DND-41 (cell line): ENCODE measurements around the gene GPATCH8.

ENCODE experiments used
- CTCF ChIP-seq: IDR thresholded peaks from 2 replicates; pipeline ENCODE4 v1.5.1; 2012; ENCODE audit warnings: borderline replicate concordance, low read length, moderate library complexity, mild to moderate bottlenecking; ENCODE audit not compliant: poor library complexity, severe bottlenecking; ENCODE audit errors: extremely low read depth
- EZH2 ChIP-seq: IDR thresholded peaks from 3 replicates; pipeline ENCODE4 v1.6.1; 2012; ENCODE audit warnings: borderline replicate concordance, low read depth, mild to moderate bottlenecking, moderate library complexity, low read length, inconsistent platforms; ENCODE audit not compliant: severe bottlenecking

DNA sequence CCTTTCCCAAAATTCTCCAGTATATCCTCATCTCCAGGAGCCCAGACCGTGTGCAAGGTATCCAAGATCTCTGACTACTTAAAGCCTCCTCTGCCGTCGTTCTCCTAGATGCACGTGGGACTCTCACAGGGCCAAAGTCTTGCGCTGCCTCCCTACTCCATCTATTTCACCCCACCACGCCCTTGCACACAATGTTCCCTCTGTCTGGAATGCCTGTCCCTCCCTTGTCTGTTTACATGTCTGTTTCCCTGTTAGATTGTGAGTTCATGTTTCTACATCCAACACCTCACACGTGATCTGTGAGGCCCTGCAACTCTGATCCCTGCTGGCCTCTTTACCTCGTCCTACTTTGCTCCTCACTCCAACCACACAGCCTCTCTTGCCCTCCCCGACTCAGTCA is 49.2 kb upstream of the GPATCH8 start:
- TF ChIP-seq CTCF = no peak
- no peak for TF ChIP-seq EZH2
